HG02840 (cell line): ENCODE results near the gene TOX2.
A peak's percentile ranks its signal among the peaks of the same experiment; 100 is the strongest.

Source experiments
- ATAC-seq: cut with Tn5 transposase; IDR thresholded peaks from one replicate; pipeline ENCODE4 v1.9.1; 2021; ENCODE audit warnings: mild to moderate bottlenecking, moderate library complexity, moderate number of reproducible peaks; ENCODE audit not compliant: unreplicated experiment, low FRiP score

Gene TOX2

GRCh38 chr20:43915211-43916072, 790 bp downstream of the TOX2 start:
- peak; percentile 4 for ATAC-seq

GRCh38 chr20:43916073-43916880, 1.6 kb downstream of the TOX2 start:
- no peak for ATAC-seq

- ATAC-seq: no peak
These were observed 2.3 kb downstream of the TOX2 start for GRCh38 chr20:43916881-43917371.

- ATAC-seq: no peak
These were observed 2.7 kb downstream of the TOX2 start for GRCh38 chr20:43917380-43917779.

- ATAC-seq: no peak
These were observed 5.2 kb downstream of the TOX2 start for GRCh38 chr20:43919686-43920403.

- no peak for ATAC-seq
These were observed 6.1 kb downstream of the TOX2 start for GRCh38 chr20:43920797-43921196.

GRCh38 chr20:43921227-43921780, 6.7 kb downstream of the TOX2 start:
- ATAC-seq: no peak

GRCh38 chr20:43922614-43923013, 8.0 kb downstream of the TOX2 start:
- ATAC-seq: no peak

- ATAC-seq: no peak
These were observed 8.7 kb downstream of the TOX2 start for GRCh38 chr20:43923322-43923721.

- ATAC-seq: no peak
These were observed 9.3 kb downstream of the TOX2 start for GRCh38 chr20:43923917-43924316.

- ATAC-seq: no peak
These were observed 10.6 kb downstream of the TOX2 start for GRCh38 chr20:43925215-43925614.

- no peak for ATAC-seq
These were observed 11.1 kb downstream of the TOX2 start for GRCh38 chr20:43925801-43926200.

GRCh38 chr20:43926287-43927050, 11.8 kb downstream of the TOX2 start:
- ATAC-seq: no peak

GRCh38 chr20:43931976-43932375, 17.3 kb downstream of the TOX2 start:
- ATAC-seq: no peak

GRCh38 chr20:43934833-43935232, 20.2 kb downstream of the TOX2 start:
- no peak for ATAC-seq

GRCh38 chr20:43936104-43936770, 21.6 kb downstream of the TOX2 start:
- no peak for ATAC-seq

GRCh38 chr20:43936805-43937204, 22.2 kb downstream of the TOX2 start:
- no peak for ATAC-seq

GRCh38 chr20:43937591-43937990, 22.9 kb downstream of the TOX2 start:
- no peak for ATAC-seq

GRCh38 chr20:43938017-43938655, 23.5 kb downstream of the TOX2 start:
- ATAC-seq: no peak
